GOT3 (cell line): ENCODE data around the gene COPS9.
A peak's percentile ranks its signal among the peaks of the same experiment; 100 is the strongest.

ENCODE experiments used
- DNase-seq: peaks from one replicate; lab custom pipeline; 2025; ENCODE audit warnings: mixed read lengths; lab: John Stamatoyannopoulos, UW

COPS9 gene

DNA sequence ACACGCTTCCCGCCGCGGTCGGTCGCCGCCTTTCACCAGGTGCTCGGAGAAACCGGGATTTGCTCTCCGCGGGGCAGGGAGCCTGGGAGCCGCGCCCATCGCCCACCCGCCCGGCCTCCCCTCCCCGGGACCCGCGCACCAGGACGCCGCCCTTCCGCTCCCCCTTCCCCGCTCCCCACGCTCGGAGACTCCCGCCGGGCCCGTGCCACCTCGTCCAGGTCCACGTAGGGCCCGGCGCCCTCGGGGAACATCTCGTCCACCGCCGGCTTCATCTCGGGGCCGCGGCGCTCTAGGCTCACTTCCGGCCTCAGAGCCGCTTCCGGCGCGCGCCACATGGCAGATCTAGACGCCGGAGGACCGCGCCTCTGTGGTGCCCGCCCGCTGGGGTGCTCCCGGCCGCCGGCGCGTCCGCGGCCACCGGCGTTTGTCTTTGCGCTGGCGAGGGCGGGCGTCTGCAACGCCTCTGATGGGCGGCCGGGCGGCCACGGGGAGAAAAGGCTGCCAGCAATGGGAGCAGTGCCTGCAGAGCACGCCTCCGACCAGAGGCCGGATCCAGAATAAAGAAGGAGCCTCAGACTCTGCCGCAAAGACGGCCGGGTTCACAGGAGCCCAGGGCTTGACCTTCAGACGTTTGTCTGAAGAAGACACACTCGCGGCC is at the start of gene COPS9:
Gene COPS9, minus strand, starts transcription at position 293 of the 658 bp plus-strand sequence. Its CDS starts 21 bp downstream, at position 272.
- peak; percentile 58 for DNase-seq

DNA sequence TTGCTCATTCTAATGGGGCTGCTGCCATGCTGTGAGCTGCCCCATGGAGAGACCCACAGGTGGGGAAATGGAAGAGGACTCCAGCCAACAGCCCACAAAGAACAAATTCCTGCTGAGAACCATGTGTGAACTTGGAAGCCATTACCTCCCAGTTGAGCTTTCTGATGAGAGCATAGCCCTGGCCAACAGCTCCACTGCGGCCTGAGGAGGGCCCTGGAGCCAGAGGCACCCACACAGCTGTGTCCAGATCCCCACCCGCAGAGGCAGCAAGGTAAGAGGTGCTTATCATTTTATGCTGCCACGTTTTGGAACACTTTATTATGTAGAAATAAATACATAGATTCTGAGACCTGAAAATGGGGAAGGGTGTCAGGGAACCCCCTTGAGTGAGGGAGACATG is 48.6 kb upstream of the COPS9 start:
- no peak for DNase-seq

DNA sequence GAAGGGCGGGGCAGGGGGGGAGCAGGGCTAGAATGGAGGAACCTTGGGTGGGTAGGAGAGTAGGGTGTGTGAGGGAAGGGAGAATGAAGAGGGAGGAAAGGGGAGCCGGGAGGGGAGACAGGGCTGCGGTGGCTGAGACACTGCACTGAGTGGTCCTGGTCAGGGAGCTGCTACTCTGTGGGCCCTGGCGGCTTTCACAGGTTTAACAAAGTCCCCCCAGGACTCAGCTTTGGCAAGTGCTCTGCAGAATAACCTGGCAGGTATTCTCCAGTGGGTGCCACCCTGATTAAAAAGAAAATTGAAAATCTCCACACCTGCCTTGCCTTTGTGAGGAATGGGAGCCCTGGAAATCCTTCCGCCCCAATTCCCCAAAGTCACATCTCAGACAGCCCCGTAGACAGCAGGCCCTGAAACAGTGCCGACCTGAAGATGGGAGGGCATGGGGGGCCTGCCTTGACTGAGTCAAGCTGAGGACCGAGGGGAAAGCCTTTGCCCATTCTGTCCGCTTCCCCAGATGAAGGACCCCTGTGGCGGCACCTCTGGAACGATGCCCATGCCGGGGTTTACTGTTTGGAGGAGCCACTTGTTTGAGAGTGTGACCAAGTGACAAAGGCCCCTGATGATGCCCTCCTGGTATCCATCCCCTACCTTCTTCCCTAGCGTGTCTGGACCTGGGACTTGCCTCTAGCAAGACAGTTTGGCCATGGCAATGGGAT is 47.9 kb upstream of the COPS9 start:
- no peak for DNase-seq

DNA sequence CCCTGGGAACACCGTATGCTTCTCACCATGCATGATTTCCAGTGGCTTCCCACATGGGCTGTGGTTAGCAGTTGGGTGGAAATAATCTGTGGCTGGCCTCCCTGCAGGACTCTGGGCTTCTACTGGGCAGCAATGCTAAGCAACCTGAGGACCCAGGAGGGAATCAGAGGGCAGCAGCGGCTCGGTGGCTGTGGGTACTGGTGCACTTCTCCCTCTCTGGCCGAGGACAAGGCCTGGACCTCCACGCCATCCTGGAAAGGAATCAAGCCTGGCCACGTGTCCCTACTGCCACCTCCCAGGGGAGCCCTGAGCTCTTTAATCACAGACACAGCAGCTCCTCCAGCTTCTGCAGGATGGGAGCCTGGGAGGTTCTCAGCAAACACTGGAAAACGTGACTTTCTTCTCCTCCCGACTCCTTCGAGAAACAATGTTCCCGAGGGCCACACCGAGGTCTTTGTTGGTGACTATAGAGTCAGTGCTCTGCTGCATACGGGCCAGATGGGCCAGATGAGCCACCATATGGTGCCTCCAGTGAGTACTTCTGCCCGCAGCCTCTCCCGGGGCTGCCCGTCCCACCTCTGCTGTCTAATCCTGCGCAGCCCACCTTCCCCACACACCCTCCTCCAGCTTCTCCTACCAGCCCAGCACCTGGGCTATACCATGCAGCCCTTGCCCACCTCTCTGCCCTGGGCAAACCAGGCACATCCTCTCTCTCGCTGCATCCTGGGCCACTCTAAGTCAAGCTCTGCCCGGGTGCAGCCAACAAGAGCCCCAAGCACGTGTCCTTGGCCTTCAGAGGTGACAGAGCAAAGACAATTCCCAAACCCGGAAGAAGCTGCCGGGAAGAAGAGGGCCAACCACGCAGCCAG is 47.1 kb upstream of the COPS9 start:
- DNase-seq = no peak

DNA sequence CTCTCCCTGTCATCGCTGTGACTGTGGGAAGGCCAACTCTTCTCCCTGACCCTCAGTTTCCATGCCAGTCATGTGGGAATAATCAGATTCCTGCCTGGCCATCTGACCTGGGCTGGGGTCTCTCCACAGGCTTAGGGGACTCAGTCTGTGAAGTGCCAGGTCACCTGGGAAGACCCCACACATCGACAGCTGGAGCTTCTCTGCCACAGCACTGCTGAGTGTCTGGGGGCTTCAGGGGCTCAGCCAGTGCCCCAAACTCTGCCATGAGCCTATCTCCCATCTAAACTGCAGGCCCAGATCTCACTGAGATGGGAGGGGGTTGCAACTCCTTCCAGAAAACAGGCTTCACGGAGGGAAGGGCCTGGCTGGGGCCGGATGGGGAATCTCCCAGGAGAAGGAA is 46.4 kb upstream of the COPS9 start:
- no peak for DNase-seq

DNA sequence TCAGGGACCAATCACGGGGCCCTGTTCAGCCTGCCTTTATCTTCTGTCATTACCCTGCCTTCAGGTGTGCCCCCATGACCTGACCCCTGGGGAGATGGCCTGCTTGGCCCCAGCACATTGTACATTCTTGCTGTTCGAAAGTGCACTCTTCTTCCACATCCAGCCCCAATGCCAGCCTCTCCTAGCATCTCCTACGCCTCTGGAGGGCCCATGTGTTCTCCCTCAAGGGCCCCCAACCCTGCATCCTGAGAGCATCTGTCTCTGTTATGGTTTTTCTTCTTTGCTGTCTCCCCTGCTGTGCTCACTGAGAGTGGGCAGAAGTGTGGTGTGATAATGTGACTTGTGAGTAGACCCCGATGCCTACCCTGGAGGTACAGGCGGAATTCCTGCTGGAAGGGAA is 45.9 kb upstream of the COPS9 start:
- DNase-seq = no peak

DNA sequence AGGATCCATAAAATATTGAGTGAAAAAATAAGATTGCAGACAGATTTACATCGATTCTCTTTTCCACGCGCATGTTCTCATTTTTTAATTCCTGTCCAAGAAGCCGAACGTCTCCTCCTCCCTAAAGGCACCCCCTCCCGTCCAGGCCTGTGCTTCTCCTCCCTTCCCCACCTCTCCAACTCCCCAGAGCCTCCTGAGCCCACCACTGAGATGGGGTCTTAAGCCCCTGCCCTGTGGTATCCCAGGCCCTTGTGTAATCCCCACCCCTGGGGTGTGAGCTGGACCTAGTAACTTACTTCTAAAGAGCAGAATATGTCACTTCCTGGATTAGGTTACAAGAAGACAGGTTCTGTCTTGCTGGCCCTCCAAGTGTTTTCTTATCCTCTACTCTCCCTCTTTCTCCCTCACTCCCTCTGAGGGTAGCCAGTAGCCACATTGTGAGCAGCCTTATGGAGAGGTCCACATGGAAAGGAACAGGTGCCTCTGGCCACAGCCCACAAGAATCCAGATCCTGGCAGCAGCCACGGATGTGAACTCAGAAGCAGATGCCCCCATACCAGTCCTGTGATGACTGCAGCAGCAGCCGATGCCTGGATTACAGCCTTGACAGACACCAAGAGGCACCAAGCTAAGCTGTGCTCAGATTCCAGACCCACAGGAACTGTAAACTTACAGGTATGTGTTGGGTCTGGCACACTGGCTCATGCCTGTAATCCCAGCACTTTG is 44.0 kb upstream of the COPS9 start:
- no peak for DNase-seq

DNA sequence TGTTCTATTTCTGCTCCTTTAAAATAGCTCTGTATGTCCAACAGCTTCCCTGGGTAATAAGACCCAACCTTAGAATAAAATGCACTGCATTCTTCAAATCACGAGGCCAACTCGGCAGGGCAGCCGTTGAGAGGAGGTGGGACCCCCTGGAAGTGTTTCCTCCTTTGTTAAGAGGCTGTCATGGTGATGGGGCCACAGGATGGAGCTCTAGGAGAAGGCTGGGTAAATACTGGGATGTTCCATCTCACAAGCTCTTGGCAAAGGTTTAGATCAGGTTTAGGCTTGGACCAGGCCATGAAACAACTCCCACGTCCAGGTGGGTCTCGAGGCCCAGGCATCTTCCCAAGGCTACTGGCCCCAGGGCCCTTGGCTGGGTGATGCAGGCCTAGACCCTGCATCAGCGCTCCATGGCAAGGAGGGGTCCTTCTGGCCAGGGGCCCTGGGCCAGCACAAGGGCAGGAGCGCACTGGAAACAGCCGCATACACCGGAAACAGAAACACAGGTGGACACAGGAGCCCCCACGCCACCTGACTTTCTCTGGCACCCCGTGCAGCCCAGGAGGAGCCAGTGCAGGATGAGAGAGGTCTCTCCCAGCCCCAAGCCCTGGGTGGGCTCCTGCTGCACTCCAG is 43.2 kb upstream of the COPS9 start:
- no peak for DNase-seq

DNA sequence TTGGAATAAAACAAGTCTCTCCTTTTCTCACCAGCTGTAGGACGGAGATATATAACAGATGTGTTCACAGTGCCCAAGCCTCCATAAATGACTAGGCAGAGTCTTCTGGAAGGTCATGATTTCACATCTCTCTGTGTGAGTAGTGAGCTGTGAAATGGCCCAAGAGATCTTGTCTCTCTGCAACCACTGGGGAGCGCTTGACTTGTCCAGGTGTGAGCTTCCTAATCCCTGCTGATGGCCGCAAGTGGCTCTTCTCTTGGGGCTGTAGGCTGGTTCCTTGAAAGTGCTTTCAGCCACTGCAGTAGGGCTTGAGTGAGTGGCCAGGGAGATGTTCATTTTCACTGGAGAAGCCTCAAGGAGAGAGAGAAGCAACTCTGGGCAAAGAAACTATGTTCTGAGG is 42.5 kb upstream of the COPS9 start:
- DNase-seq = no peak

DNA sequence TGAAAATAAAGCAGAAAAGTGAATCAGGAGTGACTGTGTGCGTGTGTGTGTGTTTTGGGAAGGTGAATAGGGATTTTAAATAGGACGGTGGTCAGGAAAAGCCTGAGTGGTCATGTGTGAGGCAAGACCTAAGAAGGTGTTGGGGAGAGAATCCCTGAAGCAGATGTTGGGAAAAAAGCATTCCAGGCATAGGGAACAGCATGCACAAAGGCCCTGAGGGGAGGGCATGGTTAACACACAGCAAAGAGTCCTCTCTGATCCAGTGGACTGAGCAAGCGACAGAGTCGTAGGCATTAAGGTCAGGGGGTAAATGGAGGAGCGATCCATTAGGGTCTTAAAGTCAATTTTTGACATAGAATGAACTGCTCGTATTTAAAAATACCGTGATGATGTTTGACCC is 38.4 kb upstream of the COPS9 start:
- DNase-seq = no peak

DNA sequence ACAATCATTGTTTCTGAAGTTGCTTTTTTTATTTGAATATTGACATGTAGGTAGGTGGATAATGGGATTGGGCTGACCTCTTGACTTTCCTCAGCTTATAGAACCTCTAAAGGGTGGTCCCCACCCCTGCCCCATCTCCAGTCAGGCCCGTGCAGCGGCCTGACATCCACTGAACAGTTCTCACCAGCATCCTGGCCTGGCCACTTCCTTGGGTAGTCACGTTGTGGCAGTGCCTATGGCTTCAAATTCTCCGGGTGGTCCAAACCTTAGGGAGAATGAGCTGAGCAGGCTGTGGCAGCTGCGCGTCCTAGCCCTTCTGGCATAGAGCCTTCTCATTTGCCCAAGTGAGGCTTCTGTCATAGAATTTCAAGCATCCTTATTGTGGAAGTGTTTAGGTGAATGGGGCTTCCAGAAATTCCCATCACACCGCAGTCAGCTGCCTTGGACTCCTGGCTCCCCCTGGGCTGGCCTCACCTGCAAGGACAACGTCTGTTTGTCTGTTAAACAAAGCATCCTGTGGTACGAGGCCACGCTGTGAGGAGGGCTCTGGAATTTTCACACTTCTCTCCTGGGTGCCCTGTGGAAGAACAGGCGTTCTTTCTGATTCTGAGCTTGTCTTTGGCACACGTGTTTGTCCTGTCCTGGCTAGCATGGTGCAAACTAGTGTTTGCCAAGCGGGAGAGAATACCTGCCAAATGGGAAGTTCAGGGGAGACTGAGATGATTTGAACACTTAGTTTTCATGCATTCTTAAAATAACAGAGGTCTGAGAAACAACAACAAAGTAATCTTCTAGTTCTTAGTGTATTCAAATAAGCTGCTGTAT is 36.2 kb upstream of the COPS9 start:
- no peak for DNase-seq

DNA sequence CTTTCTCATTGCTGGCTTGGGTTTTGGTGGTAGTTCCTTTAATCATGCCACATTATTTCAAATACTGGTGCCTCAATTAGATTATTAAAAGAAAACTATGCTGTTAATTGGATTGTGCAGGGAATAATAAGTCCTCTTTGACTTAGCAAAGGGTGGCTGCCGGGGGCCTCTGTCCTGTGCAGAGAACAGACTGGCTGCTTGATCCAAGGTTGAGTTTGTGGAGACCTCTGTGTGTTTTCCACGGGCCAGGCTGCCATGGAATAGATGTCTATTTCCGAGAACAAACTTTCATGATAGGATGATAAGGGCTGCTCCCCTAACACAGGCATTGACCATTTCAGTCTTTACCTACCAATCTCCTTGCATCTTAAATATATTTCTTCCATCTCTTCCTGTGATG is 34.8 kb upstream of the COPS9 start:
- no peak for DNase-seq

DNA sequence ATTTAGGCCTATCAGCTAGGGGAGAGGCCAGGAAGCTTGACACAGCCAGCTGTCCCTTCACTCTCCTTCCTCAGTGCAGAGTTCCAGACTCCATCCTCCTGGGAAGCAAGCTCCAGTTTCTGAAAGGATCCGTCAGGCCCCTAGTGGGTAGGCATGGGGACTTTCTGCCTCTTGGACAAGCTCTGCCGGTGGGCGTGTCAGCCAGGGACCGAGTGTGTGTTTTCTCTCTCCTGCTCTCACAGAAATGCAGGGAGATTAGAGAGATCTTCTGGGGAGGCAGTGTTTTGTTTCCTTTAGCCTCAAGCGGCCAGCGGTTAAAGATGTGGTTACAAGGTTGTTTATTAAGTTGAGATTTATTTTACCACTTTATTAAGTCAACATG is 34.2 kb upstream of the COPS9 start:
- DNase-seq = no peak

DNA sequence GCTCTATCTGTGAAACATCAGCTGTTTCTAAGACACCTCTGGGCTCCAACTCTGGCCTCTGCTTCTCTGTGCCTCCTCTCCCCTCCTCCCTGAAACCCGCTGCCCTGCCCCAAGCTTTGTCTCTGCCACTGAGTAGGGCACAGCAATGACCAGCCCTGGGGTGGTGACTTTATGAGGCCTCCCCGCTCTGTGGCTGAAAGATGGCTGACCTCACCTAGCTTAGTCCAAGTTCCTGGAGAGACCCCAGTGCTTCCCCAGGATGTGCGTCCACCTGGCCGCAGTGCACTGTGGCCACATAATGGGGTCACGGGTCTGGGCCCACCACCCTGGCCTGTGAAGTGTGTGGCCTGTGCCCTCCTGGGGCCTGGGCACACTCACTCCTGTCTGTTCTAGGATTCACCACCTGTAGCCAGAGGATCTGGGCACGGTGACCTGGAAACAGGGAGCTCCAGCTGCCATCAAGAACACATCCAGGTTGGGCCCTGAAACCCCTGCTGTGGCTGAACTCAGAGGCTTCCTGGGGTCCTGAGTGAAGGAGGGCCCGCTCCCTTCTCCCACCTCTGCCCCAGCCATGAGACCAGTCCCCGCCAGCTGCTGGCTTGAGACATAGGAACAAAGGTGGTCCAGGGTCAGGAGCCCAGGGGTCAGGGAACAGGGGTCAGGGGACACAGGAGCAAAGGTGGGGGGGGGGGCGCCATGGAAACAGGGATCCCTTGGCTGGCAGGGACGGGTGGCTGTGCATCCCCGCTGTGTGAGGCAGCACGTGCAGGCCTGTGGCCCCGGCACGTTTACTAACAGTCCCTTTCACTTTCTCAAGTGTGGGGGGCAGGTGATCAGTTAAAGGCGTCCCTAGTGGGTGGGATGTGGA is 33.6 kb upstream of the COPS9 start:
- DNase-seq = no peak

DNA sequence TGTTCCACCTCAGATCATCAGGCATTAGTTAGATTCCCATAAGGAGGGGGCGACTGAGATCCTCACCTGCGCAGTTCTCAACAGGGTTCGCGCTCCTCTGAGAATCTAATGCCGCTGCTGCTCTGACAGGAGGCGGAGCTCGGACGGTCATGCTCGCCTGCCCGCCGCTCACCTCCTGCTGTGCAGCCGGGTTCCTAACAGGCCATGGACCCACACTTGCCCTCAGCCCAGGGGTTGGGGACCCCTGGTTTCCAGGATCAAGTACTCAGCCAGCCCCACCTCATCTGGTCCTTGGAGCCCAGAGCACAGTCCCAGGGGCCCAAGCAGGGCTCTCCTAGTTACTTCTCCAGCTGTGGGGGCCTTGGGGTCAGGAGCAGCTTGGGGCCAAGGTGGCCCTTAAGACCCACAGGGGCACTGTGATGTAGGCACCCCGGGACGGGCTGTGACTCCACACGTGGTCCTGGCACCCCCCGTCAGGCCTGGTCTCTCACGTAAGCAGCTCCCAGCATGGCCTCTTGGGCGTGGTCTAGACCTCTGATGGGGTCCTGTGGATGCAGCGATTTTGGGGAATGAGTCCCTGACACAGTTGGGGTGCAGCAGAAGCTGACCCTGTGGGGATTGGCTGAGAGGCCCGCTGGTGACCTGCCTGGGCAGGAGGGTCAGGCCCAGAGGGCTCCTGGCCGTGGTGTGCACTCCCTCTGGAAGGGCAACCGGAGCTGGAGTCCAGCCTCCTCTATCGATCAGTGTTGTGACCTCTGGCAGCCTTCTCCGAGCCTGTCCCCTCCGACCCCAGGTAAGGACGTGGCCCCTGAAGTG is 32.6 kb upstream of the COPS9 start:
- no peak for DNase-seq

DNA sequence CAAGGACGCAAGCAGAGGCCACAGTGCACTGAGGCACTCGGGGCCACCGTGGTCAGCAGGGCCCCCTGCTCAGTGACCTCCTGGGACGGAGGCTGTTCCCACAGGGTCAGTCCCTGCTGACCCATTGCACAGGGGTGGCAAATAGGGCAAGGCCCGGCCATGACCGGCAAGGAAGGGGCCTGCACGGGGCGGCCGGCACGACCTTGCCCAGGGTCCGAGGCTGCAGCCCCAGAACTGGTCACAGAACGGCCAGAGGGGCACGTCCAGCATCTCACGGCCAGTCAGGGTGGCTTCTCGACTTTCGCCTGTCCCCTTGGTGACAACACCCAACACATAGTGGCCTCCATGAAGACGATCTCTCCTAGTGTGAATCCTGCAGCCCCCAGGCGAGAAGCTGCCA is 31.9 kb upstream of the COPS9 start:
- DNase-seq = no peak

DNA sequence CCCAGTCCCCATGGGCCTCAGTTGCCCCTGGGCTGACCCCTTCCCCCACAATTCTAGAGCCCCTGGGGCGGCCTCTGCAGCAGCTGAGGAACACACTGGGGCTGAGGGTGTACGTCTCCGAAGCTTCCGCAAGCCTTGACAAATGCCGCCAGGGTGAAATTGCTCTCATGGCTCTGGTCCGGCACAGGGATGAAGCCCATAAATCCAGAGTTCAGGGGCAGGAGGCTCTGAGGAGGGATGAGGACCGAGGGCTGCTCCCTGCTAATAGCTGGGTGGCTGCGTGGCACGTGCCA is 31.4 kb upstream of the COPS9 start:
- no peak for DNase-seq

DNA sequence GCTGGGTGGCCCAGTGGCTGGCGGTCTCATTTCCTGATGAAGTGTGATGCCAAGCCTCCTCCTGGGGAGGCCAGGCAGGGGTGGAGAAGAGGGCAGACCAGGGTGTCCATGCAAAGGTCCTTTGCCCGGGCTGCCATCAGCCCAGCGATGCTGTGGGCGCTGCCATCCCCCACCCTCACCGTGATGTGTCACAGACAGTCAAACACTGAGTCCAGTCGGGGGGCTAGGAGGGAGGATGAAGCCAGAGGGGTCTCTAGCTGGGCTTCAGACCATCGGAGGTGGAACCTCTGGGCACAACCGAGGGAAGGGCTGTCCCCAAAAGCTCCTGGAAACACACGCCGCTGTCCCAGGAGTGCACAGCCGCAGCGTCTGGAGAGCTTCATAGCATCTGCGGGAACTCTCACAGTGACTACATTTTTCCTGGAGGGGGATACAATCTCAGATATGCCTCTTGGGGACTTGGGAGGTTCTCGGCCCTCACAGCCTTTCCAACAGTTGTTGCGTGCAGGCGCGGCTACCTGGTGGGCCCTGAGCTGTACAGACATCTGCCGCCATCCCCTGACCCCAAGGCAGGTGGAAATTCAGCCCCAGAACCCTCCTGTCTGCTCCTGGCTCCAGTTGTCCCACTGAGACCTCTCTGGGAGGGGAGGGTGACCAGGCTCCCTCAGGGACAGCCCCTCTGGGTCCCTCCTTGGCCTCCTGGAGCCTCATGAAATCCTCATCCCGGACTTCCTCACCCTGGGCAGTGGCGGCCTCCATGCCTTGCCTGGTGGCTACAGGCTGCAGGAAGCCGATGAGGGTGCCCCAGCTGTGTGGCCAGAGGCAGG is 30.9 kb upstream of the COPS9 start:
- no peak for DNase-seq
